ENCODE measurements around the gene CDCA4. TPM values are rescaled to one million over a fixed set of nuclear protein-coding genes. Genes with fewer than 3 reads are reported as not detected.

Gene CDCA4
- total and polyA plus RNA-seq, 10 of the 15 experiments (the other 5 are each of a cell fraction or from before 2014, with no cell fraction given): 10.4 to 64.0 (median 52.1) TPM

DNA sequence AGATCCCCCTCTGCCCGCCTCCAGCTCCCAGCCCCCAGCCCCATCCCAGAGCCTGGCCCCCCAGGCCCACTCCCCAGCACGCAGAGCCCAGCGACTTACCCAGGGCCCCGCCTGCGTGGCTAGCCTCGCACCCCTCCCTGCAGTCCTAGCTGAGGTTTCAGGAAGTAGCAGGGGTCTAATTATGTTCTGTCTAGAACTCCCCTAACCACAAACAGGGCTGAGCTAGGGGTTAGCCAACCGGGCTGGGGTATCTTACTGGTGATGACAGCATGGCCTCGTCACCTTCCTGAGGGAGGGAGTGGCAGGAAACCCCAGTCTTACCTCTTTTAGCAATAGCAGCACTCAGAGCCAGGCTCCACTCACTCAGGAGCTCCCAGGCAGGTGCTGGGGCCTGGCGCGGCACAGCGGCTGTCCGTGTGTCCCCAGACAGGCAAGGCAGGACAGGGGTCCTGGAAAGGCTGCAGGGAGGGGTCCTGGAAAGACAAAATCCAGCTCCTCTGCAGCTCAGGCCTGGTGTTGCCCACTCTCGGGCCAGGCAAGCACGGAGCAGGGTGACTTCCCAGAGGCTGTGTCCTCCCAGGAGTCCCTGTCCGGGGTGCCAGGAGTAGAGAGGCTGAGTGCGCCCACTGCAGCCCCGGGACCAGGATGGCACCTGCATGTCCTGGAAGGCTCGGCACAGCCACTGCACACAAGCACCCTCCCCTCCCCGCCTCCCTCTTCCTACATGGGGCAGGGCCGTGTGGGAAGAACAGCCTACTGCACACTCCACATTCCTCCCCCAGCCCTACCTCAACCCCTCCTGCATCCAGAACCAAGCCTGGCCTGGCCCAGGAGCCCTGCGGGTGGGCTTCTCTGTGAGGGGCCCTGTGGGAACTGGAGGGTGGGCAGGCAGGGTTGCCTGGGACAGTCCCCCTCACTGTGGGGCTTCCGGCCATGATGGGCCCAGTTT, 44.7 kb upstream of the CDCA4 start, which contains the start of gene GPR132 (continued):
- TF ChIP-seq NFYB (IDR thresholded peaks at IDR 0.05; ENCODE audit: insufficient read depth, low read depth, low read length) (no peak), RFX5 (IDR thresholded peaks at IDR 0.05; ENCODE audit: low read depth, low read length) (peak; percentile 45; the same call in 1 of the 2 replicates), ASH2L (IDR thresholded peaks at IDR 0.05; ENCODE audit: borderline replicate concordance, low read depth) (no peak), RCOR1 (conservative IDR thresholded peaks at IDR 0.05; ENCODE audit: low read depth, low read length) (no peak), MTA3 (IDR thresholded peaks at IDR 0.05; ENCODE audit: borderline replicate concordance, low read length) (no peak), MXI1 (IDR thresholded peaks at IDR 0.05; ENCODE audit: low read depth, low read length) (peak; percentile 61; the same call in 1 of the 2 replicates), ZBED1 (IDR thresholded peaks at IDR 0.05; ENCODE audit: borderline replicate concordance) (peak; percentile 86; the same call in 1 of the 2 replicates), FOXK2 (IDR thresholded peaks at IDR 0.05) (no peak), YY1 (IDR thresholded peaks at IDR 0.05; ENCODE audit: low read depth, low read length) (peak; percentile 34), RAD21 (IDR thresholded peaks at IDR 0.05; ENCODE audit: insufficient read depth, low read depth, low read length) (no peak), ZNF24 (IDR thresholded peaks at IDR 0.05) (no peak), IKZF2 (IDR thresholded peaks at IDR 0.05) (peak; percentile 71 to 73; a peak in 3 of 4 replicates), LARP7 (IDR thresholded peaks at IDR 0.05) (peak; percentile 59), TARDBP (IDR thresholded peaks at IDR 0.05; ENCODE audit: borderline replicate concordance) (no peak), NRF1 (conservative IDR thresholded peaks at IDR 0.05; ENCODE audit: low read depth, low read length) (no peak), SMC3 (IDR thresholded peaks at IDR 0.05; ENCODE audit: borderline replicate concordance, low read length) (no peak), POLR2A (IDR thresholded peaks at IDR 0.05; ENCODE audit: low read depth, low read length) (peak; percentile 91), ZNF274 (IDR thresholded peaks at IDR 0.05; ENCODE audit: insufficient read depth, insufficient read length) (no peak), TCF12 (IDR thresholded peaks at IDR 0.05; ENCODE audit: low read depth, low read length) (peak; percentile 19; the same call in 1 of the 2 replicates), YBX1 (IDR thresholded peaks at IDR 0.05) (no peak)
- TF ChIP-seq, protein P1, sequence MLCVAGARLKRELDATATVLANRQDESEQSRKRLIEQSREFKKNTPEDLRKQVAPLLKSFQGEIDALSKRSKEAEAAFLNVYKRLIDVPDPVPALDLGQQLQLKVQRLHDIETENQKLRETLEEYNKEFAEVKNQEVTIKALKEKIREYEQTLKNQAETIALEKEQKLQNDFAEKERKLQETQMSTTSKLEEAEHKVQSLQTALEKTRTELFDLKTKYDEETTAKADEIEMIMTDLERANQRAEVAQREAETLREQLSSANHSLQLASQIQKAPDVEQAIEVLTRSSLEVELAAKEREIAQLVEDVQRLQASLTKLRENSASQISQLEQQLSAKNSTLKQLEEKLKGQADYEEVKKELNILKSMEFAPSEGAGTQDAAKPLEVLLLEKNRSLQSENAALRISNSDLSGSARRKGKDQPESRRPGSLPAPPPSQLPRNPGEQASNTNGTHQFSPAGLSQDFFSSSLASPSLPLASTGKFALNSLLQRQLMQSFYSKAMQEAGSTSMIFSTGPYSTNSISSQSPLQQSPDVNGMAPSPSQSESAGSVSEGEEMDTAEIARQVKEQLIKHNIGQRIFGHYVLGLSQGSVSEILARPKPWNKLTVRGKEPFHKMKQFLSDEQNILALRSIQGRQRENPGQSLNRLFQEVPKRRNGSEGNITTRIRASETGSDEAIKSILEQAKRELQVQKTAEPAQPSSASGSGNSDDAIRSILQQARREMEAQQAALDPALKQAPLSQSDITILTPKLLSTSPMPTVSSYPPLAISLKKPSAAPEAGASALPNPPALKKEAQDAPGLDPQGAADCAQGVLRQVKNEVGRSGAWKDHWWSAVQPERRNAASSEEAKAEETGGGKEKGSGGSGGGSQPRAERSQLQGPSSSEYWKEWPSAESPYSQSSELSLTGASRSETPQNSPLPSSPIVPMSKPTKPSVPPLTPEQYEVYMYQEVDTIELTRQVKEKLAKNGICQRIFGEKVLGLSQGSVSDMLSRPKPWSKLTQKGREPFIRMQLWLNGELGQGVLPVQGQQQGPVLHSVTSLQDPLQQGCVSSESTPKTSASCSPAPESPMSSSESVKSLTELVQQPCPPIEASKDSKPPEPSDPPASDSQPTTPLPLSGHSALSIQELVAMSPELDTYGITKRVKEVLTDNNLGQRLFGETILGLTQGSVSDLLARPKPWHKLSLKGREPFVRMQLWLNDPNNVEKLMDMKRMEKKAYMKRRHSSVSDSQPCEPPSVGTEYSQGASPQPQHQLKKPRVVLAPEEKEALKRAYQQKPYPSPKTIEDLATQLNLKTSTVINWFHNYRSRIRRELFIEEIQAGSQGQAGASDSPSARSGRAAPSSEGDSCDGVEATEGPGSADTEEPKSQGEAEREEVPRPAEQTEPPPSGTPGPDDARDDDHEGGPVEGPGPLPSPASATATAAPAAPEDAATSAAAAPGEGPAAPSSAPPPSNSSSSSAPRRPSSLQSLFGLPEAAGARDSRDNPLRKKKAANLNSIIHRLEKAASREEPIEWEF (IDR thresholded peaks at IDR 0.05; ENCODE audit: insufficient replicate concordance, low read depth, low read length): no peak
- TF ChIP-seq, protein P2, sequence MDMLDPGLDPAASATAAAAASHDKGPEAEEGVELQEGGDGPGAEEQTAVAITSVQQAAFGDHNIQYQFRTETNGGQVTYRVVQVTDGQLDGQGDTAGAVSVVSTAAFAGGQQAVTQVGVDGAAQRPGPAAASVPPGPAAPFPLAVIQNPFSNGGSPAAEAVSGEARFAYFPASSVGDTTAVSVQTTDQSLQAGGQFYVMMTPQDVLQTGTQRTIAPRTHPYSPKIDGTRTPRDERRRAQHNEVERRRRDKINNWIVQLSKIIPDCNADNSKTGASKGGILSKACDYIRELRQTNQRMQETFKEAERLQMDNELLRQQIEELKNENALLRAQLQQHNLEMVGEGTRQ (IDR thresholded peaks at IDR 0.05; ENCODE audit: borderline replicate concordance, low read depth, low read length): no peak
- TF ChIP-seq, protein P3, sequence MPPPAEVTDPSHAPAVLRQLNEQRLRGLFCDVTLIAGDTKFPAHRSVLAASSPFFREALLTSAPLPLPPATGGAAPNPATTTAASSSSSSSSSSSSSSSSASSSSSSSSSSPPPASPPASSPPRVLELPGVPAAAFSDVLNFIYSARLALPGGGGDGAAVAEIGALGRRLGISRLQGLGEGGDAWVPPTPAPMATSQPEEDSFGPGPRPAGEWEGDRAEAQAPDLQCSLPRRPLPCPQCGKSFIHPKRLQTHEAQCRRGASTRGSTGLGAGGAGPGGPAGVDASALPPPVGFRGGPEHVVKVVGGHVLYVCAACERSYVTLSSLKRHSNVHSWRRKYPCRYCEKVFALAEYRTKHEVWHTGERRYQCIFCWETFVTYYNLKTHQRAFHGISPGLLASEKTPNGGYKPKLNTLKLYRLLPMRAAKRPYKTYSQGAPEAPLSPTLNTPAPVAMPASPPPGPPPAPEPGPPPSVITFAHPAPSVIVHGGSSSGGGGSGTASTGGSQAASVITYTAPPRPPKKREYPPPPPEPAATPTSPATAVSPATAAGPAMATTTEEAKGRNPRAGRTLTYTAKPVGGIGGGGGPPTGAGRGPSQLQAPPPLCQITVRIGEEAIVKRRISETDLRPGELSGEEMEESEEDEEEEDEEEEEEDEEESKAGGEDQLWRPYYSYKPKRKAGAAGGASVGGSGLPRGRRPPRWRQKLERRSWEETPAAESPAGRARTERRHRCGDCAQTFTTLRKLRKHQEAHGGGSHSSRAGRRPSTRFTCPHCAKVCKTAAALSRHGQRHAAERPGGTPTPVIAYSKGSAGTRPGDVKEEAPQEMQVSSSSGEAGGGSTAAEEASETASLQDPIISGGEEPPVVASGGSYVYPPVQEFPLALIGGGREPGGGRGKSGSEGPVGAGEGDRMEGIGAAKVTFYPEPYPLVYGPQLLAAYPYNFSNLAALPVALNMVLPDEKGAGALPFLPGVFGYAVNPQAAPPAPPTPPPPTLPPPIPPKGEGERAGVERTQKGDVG (CRISPR knock-in tag; IDR thresholded peaks at IDR 0.05): no peak

All from GM12878 (cell line).